Astrocyte of the cerebellum (primary cell): ENCODE data around the gene PGPEP1.

Source experiments
- DNase-seq: peaks from one replicate; pipeline ENCODE4 v3.0.0-alpha.2; 2011; ENCODE audit warnings: low read depth
- H3K4me3 ChIP-seq: 2 replicates; pipeline ENCODE4 v1.5.1; 2011; ENCODE audit warnings: mild to moderate bottlenecking, low read depth, low read length, moderate library complexity
- in situ Hi-C: cut with HindIII; loops from 2 replicates; pipeline ENCODE4 v1.10.0; 2017; ENCODE audit warnings: low sequenced_read_pairs
- TF ChIP-seq, protein P1 (sequence below): IDR thresholded peaks from 2 replicates; pipeline ENCODE4 v1.5.1; 2012; ENCODE audit warnings: low read length, low read depth, moderate library complexity, mild to moderate bottlenecking; ENCODE audit errors: missing control alignments

The PGPEP1 gene

DNA sequence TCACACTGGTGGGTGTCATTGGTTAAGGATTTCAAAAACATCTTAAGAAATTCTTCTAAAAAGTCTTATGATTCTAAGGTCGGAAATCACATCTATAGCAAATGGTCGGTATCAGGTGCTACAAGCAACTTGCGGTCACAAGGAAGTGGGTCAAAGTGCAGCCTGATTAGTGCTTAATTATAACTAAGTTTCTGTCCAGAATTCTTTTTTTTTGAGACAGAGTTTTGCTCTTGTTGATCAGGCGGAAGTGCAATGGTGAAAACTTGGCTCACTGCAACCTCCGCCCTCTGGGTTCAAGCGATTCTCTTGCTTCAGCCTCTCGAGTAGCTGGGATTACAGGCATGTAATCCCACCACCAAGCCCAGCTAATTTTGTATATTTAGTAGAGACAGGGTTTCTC lies 44.4 kb downstream of the PGPEP1 start:
- DNase-seq = no peak
- TF ChIP-seq, protein P1, sequence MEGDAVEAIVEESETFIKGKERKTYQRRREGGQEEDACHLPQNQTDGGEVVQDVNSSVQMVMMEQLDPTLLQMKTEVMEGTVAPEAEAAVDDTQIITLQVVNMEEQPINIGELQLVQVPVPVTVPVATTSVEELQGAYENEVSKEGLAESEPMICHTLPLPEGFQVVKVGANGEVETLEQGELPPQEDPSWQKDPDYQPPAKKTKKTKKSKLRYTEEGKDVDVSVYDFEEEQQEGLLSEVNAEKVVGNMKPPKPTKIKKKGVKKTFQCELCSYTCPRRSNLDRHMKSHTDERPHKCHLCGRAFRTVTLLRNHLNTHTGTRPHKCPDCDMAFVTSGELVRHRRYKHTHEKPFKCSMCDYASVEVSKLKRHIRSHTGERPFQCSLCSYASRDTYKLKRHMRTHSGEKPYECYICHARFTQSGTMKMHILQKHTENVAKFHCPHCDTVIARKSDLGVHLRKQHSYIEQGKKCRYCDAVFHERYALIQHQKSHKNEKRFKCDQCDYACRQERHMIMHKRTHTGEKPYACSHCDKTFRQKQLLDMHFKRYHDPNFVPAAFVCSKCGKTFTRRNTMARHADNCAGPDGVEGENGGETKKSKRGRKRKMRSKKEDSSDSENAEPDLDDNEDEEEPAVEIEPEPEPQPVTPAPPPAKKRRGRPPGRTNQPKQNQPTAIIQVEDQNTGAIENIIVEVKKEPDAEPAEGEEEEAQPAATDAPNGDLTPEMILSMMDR = no peak
- in situ Hi-C loops = no loop called here
- no peak overlapping the region for H3K4me3 ChIP-seq

DNA sequence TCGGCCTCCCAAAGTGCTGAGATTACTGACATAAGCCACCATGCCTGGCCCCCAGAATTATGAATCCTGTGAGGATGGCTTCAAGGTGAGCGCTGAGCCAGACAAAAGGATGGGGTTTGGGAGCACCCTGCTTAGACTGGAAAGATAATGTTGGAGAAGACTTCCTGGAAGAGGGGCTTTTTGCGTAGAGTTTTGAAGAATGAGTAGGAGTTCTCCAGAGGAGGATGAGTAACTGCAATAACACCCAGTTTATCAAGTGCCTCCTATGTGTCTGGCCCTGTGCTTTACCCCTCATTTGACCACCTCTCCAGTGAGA lies 44.9 kb downstream of the PGPEP1 start:
- no peak for DNase-seq
- TF ChIP-seq, protein P1 = no peak
- in situ Hi-C loops = no loop called here
- no peak overlapping the region for H3K4me3 ChIP-seq

DNA sequence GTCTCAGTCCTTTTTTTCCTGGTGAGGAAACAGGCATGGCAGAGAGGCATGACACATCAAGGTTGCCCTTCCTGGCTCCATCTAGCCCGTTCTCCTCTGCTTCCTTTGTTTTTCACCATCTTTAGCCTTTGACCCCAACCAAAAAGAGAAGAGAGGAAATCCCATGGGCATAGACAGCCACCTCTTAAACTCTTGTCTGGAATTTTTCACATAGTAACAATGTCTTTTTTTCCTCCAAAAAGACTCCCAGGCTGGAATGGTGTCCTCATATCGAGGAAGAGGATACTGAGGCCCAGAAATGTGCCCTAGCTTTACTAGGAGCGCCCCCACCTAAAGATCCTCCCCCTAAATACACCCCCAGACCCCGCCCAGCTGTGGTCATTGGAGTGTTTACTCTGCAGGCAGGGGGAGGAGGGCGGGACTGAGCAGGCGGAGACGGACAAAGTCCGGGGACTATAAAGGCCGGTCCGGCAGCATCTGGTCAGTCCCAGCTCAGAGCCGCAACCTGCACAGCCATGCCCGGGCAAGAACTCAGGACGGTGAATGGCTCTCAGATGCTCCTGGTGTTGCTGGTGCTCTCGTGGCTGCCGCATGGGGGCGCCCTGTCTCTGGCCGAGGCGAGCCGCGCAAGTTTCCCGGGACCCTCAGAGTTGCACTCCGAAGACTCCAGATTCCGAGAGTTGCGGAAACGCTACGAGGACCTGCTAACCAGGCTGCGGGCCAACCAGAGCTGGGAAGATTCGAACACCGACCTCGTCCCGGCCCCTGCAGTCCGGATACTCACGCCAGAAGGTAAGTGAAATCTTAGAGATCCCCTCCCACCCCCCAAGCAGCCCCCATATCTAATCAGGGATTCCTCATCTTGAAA lies 45.5 kb downstream of the PGPEP1 start, which contains the start of gene GDF15:
Gene GDF15, plus strand, starts transcription at position 484 of the 868 bp plus-strand sequence. Its CDS starts 32 bp downstream, at position 516.
- TF ChIP-seq, protein P1 = peak; percentile 71
- DNase-seq = peak; percentile 40
- in situ Hi-C loops = no loop called here

DNA sequence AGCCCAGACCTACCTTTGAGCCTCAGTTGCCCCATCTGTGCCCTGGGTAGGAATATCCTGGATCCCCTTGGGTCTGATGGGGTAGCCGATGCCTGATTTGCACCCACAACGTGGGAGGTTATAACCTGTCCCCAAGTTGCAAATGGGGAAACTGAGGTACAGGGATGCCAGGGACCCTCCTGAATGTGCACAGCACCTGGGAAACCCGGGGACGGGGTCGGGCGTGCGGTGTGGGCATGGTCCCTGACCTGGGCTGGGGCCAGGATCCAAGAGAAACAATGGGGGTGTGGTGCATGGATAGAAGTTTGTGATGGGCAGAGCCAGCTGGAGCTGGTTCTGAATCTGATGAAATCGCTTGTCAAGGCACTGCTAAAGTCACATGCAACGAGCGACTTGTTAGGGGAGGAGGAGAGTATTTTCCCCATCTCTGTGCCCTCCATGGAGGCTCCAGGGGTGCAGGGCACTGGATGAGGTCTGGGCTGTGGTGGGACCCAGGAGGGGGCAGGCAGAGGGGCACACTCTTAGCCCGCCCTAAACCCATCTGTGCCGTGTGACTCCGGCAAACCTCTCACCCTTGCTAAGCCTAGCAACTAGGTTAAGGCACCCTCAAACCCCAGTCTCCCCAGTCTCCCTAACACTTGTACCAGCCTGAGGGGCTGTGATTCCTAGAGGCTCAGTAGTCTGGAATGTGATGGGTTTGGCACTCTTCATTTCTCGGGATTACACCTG lies 46.3 kb downstream of the PGPEP1 start:
- in situ Hi-C loops = no loop called here
- TF ChIP-seq, protein P1 = no peak
- no peak for DNase-seq
- H3K4me3 ChIP-seq = peak overlapping the region; percentile 46

More for the DNA sequence above, 45.5 kb downstream of the PGPEP1 start, which contains the start of gene GDF15:
- H3K4me3 ChIP-seq = peak within 1 kb of the TSS; percentile 46

DNA sequence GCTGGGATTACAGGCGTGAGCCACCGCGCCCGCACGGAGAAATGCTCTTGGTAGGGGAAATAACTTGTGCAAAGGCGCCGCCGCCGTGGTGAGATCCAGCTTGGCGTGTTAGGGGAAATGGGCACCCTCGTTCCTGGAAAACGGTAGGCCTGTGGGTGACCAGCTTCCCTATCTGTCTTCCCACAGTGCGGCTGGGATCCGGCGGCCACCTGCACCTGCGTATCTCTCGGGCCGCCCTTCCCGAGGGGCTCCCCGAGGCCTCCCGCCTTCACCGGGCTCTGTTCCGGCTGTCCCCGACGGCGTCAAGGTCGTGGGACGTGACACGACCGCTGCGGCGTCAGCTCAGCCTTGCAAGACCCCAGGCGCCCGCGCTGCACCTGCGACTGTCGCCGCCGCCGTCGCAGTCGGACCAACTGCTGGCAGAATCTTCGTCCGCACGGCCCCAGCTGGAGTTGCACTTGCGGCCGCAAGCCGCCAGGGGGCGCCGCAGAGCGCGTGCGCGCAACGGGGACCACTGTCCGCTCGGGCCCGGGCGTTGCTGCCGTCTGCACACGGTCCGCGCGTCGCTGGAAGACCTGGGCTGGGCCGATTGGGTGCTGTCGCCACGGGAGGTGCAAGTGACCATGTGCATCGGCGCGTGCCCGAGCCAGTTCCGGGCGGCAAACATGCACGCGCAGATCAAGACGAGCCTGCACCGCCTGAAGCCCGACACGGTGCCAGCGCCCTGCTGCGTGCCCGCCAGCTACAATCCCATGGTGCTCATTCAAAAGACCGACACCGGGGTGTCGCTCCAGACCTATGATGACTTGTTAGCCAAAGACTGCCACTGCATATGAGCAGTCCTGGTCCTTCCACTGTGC lies 47.9 kb downstream of the PGPEP1 start:
- in situ Hi-C loops = no loop called here
- TF ChIP-seq, protein P1 = peak; percentile 93
- DNase-seq = no peak
- H3K4me3 ChIP-seq = peak overlapping the region; percentile 46
